ENCODE measurements around the gene ZSCAN10.
"Not testable (repeated sequence)": the region's sequence is repeated elsewhere in the genome, so short reads cannot be mapped to it uniquely, and the experiment has no call there.

Gene ZSCAN10

GRCh38 chr16:3059041-3059722, 39.9 kb downstream of the ZSCAN10 start:
- DNase-seq: peak; percentile 80 to 92

GRCh38 chr16:3058139-3059030, 40.7 kb downstream of the ZSCAN10 start:
- peak; percentile 68 to 73 for DNase-seq

- DNase-seq: no peak
Observed at GRCh38 chr16:3057181-3058138, 41.6 kb downstream of the ZSCAN10 start.

GRCh38 chr16:3056336-3057180, 42.5 kb downstream of the ZSCAN10 start:
- no peak for DNase-seq

GRCh38 chr16:3055734-3056115, 43.4 kb downstream of the ZSCAN10 start:
- DNase-seq: not testable (repeated sequence)

- DNase-seq: no peak
Observed at GRCh38 chr16:3054965-3055733, 43.9 kb downstream of the ZSCAN10 start.

- not testable (repeated sequence) for DNase-seq
Observed at GRCh38 chr16:3053330-3053710, 45.8 kb downstream of the ZSCAN10 start.

GRCh38 chr16:3052571-3053329, 46.3 kb downstream of the ZSCAN10 start:
- DNase-seq: not testable (repeated sequence)

GRCh38 chr16:3051494-3051893, 47.6 kb downstream of the ZSCAN10 start:
- DNase-seq: no peak

GRCh38 chr16:3051009-3051408, 48.1 kb downstream of the ZSCAN10 start:
- DNase-seq: no peak

GRCh38 chr16:3050487-3050886, 48.6 kb downstream of the ZSCAN10 start:
- no peak for DNase-seq

GRCh38 chr16:3049921-3050481, 49.1 kb downstream of the ZSCAN10 start:
- DNase-seq: no peak

GRCh38 chr16:3047387-3047720, 51.7 kb downstream of the ZSCAN10 start:
- DNase-seq: no peak

GRCh38 chr16:3046641-3047386, 52.3 kb downstream of the ZSCAN10 start:
- DNase-seq: no peak

GRCh38 chr16:3045758-3046640, 53.1 kb downstream of the ZSCAN10 start, which contains the start of gene MMP25:
MMP25 (plus strand) TSS chr16:3046561; CDS start chr16:3046918, 357 bp downstream.
- DNase-seq: no peak

GRCh38 chr16:3044708-3045107, 54.4 kb downstream of the ZSCAN10 start:
- no peak for DNase-seq

- DNase-seq: no peak
Observed at GRCh38 chr16:3042376-3042775, 56.7 kb downstream of the ZSCAN10 start.

- no peak for DNase-seq
Observed at GRCh38 chr16:3038896-3039295, 60.2 kb downstream of the ZSCAN10 start.
